PC-9 (cell line): Measurements from ENCODE around the gene FOXD1. TPM values are rescaled to one million over a fixed set of nuclear protein-coding genes. Genes with fewer than 3 reads are reported as not detected.

Experiments used
- Bru-seq: library from RNA; stranded (reverse); fragments of 400-500 nt; gene quantifications from one replicate; lab custom pipeline; 2021; lab: Mats Ljungman, UMichigan
- BruChase-seq, 2 experiments: library from RNA; stranded (reverse); fragments of 400-500 nt; gene quantifications; one replicate each; lab custom pipeline; 2021; lab: Mats Ljungman, UMichigan
- BruUV-seq: library from RNA; stranded (reverse); fragments of 400-500 nt; replicated peaks from 2 replicates; lab custom pipeline; 2021; lab: Mats Ljungman, UMichigan
- CTCF ChIA-PET: fragments of 300-600 bp; sonication (Branson Sonifier 250); formaldehyde crosslinking; loops from one replicate; lab custom pipeline; 2022; ENCODE audit warnings: antibody characterized with exemption; lab: Charles Lee
- POLR2A ChIA-PET: fragments of 300-600 bp; sonication (Branson Sonifier 250); formaldehyde crosslinking; loops from one replicate; lab custom pipeline; 2022; ENCODE audit warnings: antibody characterized with exemption; ENCODE audit not compliant: unreplicated experiment; lab: Charles Lee
- DNase-seq, 2 experiments: peaks; one replicate each; pipeline versions ENCODE4 v3.0.0 to v3.0.0-alpha.2; 2015 to 2022; ENCODE audit warnings: mixed read lengths in 1 of 2
- H2AFZ ChIP-seq: fragments of 200-600 bp; sonication (generic); 2 replicates; pipeline ENCODE4 v1.8.1; 2017; ENCODE audit warnings: antibody characterized with exemption
- H3F3A ChIP-seq: fragments of 200-600 bp; sonication (generic); 2 replicates; pipeline ENCODE4 v1.8.1; 2017; ENCODE audit warnings: antibody characterized with exemption, mild to moderate bottlenecking, low read depth; ENCODE audit not compliant: insufficient read depth
- H3K27ac ChIP-seq: fragments of 200-600 bp; sonication (generic); 2 replicates; pipeline ENCODE4 v1.6.1; 2016; ENCODE audit warnings: mixed run types
- H3K27me3 ChIP-seq: fragments of 200-600 bp; sonication (generic); 2 replicates; pipeline ENCODE4 v1.6.1; 2016; ENCODE audit warnings: low read depth, mixed run types; ENCODE audit not compliant: insufficient read depth
- H3K36me3 ChIP-seq: fragments of 200-600 bp; sonication (generic); 2 replicates; pipeline ENCODE4 v1.6.1; 2016; ENCODE audit warnings: low read depth, mixed run types
- H3K4me1 ChIP-seq: fragments of 200-600 bp; sonication (generic); replicated peaks from 2 replicates; pipeline ENCODE4 v1.6.1; 2016; ENCODE audit warnings: mixed run types; ENCODE audit not compliant: insufficient read depth
- H3K4me2 ChIP-seq: fragments of 200-600 bp; sonication (generic); 2 replicates; pipeline ENCODE4 v1.6.1; 2017; ENCODE audit warnings: mixed run types
- H3K4me3 ChIP-seq: fragments of 200-600 bp; sonication (generic); 2 replicates; pipeline ENCODE4 v1.6.1; 2016; ENCODE audit warnings: mixed run types
- H3K79me2 ChIP-seq: fragments of 200-600 bp; sonication (generic); 2 replicates; pipeline ENCODE4 v1.6.1; 2017; ENCODE audit warnings: low read depth, mixed run types
- H3K9me2 ChIP-seq: fragments of 200-600 bp; sonication (generic); 2 replicates; pipeline ENCODE4 v1.8.1; 2017; ENCODE audit warnings: mild to moderate bottlenecking; ENCODE audit not compliant: insufficient read depth
- H3K9me3 ChIP-seq: fragments of 200-600 bp; sonication (generic); 2 replicates; pipeline ENCODE4 v1.8.1; 2016; ENCODE audit warnings: low read depth; ENCODE audit not compliant: insufficient read depth
- H4K20me1 ChIP-seq: fragments of 200-600 bp; sonication (generic); 2 replicates; pipeline ENCODE4 v1.8.1; 2017; ENCODE audit not compliant: insufficient read depth
- EZH2 ChIP-seq: fragments of 200-600 bp; sonication (generic); IDR thresholded peaks from 2 replicates; pipeline ENCODE4 v1.8.0; 2017; ENCODE audit warnings: antibody characterized with exemption, low read depth
- intact Hi-C: fragments of 100-400 bp; cut with micrococcal nuclease; formaldehyde crosslinking; loops from one replicate; pipeline ENCODE4 v1.10.0; 2022; ENCODE audit not compliant: unreplicated experiment
- long read RNA-seq: library from polyadenylated mRNA; stranded (forward); transcript quantifications from one replicate; pipeline ENCODE4 v2.0.0, GENCODE V29; 2022
- total RNA-seq: library from RNA; stranded (reverse); gene quantifications from 2 replicates; pipeline ENCODE4 v1.2.3, GENCODE V29; 2021
- TF ChIP-seq, protein P1 (sequence below): fragments of 200-600 bp; sonication (generic); conservative IDR thresholded peaks from 2 replicates; pipeline ENCODE4 v1.6.1; 2017; ENCODE audit warnings: mixed run types, antibody characterized with exemption, mild to moderate bottlenecking, moderate library complexity

The FOXD1 gene
- 4.0 and 4.1 TPM in 2 replicates for total RNA-seq
- Bru-seq, nascent RNA = percentile 51 among the genes with signal in this experiment
- BruChase-seq, experiment 1, labeled RNA remaining after a 2-hour chase = percentile 54 among the genes with signal in this experiment
- BruChase-seq, experiment 2, labeled RNA remaining after a 6-hour chase = percentile 69 among the genes with signal in this experiment
- long read RNA-seq, transcript FOXD1-201 (2 exons, 406 nt) = major isoform, 12 of 16 reads
- long read RNA-seq, partial matches to known transcripts = 0 of 16 reads
- long read RNA-seq, other reads (novel, unspliced or antisense) = 0 of 16 reads

- Histone ChIP-seq H3K4me2 (peak within 1 kb of the TSS; percentile 66; the same call in 1 of the 2 replicates), H3K4me1 (peaks cover 22% of the 10 kb centered on the region), H3K4me3 (peak within 1 kb of the TSS; percentile 88), H3K36me3 (no peaks in the 10 kb centered on the region), H3F3A (peaks cover 17% of the 10 kb centered on the region; the same call in 1 of the 2 replicates), H2AFZ (peak within 1 kb of the TSS; percentile 88), H3K9me2 (no peaks in the 10 kb centered on the region), H3K9me3 (no peaks in the 10 kb centered on the region), H3K79me2 (peaks cover 23% of the 10 kb centered on the region), H3K27ac (peak within 1 kb of the TSS; percentile 41; the same call in 1 of the 2 replicates), H3K27me3 (no peaks in the 10 kb centered on the region), H4K20me1 (no peaks in the 10 kb centered on the region)
- POLR2A ChIA-PET = no interaction called here
- no peak for DNase-seq
- intact Hi-C loops = no loop called here
- BruUV-seq = TSS peak; percentile 17
- TF ChIP-seq, protein P1, sequence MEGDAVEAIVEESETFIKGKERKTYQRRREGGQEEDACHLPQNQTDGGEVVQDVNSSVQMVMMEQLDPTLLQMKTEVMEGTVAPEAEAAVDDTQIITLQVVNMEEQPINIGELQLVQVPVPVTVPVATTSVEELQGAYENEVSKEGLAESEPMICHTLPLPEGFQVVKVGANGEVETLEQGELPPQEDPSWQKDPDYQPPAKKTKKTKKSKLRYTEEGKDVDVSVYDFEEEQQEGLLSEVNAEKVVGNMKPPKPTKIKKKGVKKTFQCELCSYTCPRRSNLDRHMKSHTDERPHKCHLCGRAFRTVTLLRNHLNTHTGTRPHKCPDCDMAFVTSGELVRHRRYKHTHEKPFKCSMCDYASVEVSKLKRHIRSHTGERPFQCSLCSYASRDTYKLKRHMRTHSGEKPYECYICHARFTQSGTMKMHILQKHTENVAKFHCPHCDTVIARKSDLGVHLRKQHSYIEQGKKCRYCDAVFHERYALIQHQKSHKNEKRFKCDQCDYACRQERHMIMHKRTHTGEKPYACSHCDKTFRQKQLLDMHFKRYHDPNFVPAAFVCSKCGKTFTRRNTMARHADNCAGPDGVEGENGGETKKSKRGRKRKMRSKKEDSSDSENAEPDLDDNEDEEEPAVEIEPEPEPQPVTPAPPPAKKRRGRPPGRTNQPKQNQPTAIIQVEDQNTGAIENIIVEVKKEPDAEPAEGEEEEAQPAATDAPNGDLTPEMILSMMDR = no peak
- TF ChIP-seq EZH2 = no peak
- CTCF ChIA-PET = no interaction called here
Observed at GRCh38 chr5:73448463-73449136, at the start of gene FOXD1. Gene FOXD1, minus strand, starts transcription at chr5:73448777. Its CDS starts 415 bp downstream, at chr5:73448362.

- Histone ChIP-seq H2AFZ (peak overlapping the region; percentile 87), H3K4me3 (peak overlapping the region; percentile 91), H3K79me2 (peaks cover 54% of the 10 kb centered on the region), H3K4me2 (peak overlapping the region; percentile 92), H3K9me2 (no peaks in the 10 kb centered on the region), H3K27ac (peak overlapping the region; percentile 82), H4K20me1 (peaks cover 33% of the 10 kb centered on the region), H3K27me3 (no peaks in the 10 kb centered on the region), H3K36me3 (peaks cover 31% of the 10 kb centered on the region), H3K4me1 (peaks cover 38% of the 10 kb centered on the region), H3K9me3 (no peaks in the 10 kb centered on the region), H3F3A (peaks cover 31% of the 10 kb centered on the region)
- DNase-seq = no peak
- ChIA-PET POLR2A (interaction anchor here (0.6 to 0.9 kb wide), 5 partner anchors 24 to 1737 kb away, joined by 3 to 4 read pairs (median 3); no protein-coding TSS in a partner anchor), CTCF (interaction anchor here (0.6 to 1.3 kb wide), 3 partner anchors 42 to 52 kb away, joined by 4 to 7 read pairs (median 4); no protein-coding TSS in a partner anchor)
- BruUV-seq = TSS peak; percentile 94
- TF ChIP-seq EZH2 = no peak
- TF ChIP-seq, protein P1 = no peak
- intact Hi-C loops = loop anchor here (2.0 to 5.0 kb wide), 3 partner anchors 43 to 575 kb away; no protein-coding TSS in a partner anchor
Observed at GRCh38 chr5:73497497-73498056, 49.0 kb upstream of the FOXD1 start.

GRCh38 chr5:73496984-73497457 is 48.4 kb upstream of the FOXD1 start:
- Histone ChIP-seq H3K9me2 (no peaks in the 10 kb centered on the region), H3K4me3 (peak overlapping the region; percentile 91), H3K27ac (peak overlapping the region; percentile 82), H3K36me3 (peaks cover 25% of the 10 kb centered on the region), H2AFZ (peak overlapping the region; percentile 87), H3K79me2 (peaks cover 49% of the 10 kb centered on the region), H4K20me1 (peaks cover 28% of the 10 kb centered on the region), H3K9me3 (no peaks in the 10 kb centered on the region), H3K27me3 (no peaks in the 10 kb centered on the region), H3F3A (peaks cover 25% of the 10 kb centered on the region), H3K4me1 (peaks cover 38% of the 10 kb centered on the region), H3K4me2 (peak overlapping the region; percentile 92)
- POLR2A ChIA-PET = interaction anchor here (0.5 to 0.7 kb wide), 4 partner anchors 38 to 1737 kb away, joined by 3 to 18 read pairs (median 5); no protein-coding TSS in a partner anchor
- TF ChIP-seq EZH2 = no peak
- TF ChIP-seq, protein P1 = peak; percentile 75
- CTCF ChIA-PET = interaction anchor here (0.6 to 1.3 kb wide), 3 partner anchors 40 to 442 kb away, joined by 3 to 4 read pairs (median 4); no protein-coding TSS in a partner anchor
- peak in 1 of 2 experiments; percentile 79 for DNase-seq
- no TSS peak for BruUV-seq
- intact Hi-C loops = loop anchor here (2.0 to 5.0 kb wide), 3 partner anchors 42 to 575 kb away; no protein-coding TSS in a partner anchor
